Measurements from ENCODE around the gene HMHB1. TPM values are rescaled to one million over a fixed set of nuclear protein-coding genes. Genes with fewer than 3 reads are reported as not detected.

HMHB1 gene
- total RNA-seq, result not detected in 2 replicates

DNA sequence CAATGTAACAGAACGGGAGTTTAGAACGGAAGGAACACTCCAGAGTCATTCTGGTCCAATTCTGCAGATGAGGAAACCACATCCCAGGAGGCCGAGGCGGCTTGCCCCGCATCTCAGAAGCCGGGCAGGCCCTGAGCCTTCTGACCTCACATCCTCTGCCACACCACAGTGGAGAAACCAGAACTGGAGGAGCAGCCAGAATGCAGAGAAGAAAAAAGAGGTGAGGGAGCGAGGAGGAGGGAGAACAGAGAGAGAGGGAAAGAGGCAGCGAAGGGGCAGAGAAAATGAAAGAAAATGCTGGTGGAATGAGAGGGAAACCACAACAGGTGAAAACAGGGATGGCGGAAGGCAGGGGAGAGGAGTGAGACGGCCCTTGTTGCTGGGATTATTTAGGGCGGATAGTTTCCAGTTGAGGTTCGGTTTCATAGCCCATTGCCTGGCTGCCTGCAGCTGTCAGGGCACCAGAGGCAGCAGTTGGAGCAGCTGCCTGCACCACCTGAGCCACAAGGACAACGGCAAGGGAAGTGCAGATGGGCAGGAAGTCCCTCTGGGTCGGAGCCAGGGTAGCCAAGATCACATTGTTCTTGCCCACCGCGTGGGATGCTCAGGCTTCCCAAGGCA is at the start of gene HMHB1:
HMHB1 (plus strand) TSS at position 77 of the 621 bp plus-strand sequence.

All from airway epithelial cell (primary cell).